ENCODE data around the gene GRIK1.

Gene GRIK1

GRCh38 chr21:29513535-29513934 lies 426.3 kb downstream of the GRIK1 start:
- no peak overlapping the region for H3K27ac ChIP-seq (ENCODE audit: low read length)

GRCh38 chr21:29511096-29511495 lies 428.7 kb downstream of the GRIK1 start:
- H3K27me3 ChIP-seq (ENCODE audit: control insufficient read depth in 1 of 2, insufficient read depth in 2 of 2, low read length in 2 of 2): no peaks in the 10 kb centered on the region
- no peak overlapping the region for H3K4me3 ChIP-seq (ENCODE audit: low read length in 2 of 2)
- no peak overlapping the region for H3K27ac ChIP-seq (ENCODE audit: low read length)
- H3K9ac ChIP-seq (ENCODE audit: low read length in 2 of 2): no peak overlapping the region
- no peaks in the 10 kb centered on the region for H3K36me3 ChIP-seq (ENCODE audit: control insufficient read depth in 2 of 2, insufficient read depth in 2 of 2, low read length in 2 of 2)
- peaks cover 0 to 8% of the 10 kb centered on the region in 2 donors for H3K9me3 ChIP-seq (ENCODE audit: control insufficient read depth in 2 of 2, low read length in 2 of 2)
- no peaks in the 10 kb centered on the region for H3K4me1 ChIP-seq (ENCODE audit: control insufficient read depth, insufficient read depth, low read length)

More at GRCh38 chr21:29513535-29513934, 426.3 kb downstream of the GRIK1 start:
- H3K9me3 ChIP-seq (ENCODE audit: control insufficient read depth in 2 of 2, low read length in 2 of 2): peaks cover 0 to 8% of the 10 kb centered on the region in 2 donors
- no peak overlapping the region for H3K9ac ChIP-seq (ENCODE audit: low read length in 2 of 2)
- H3K4me1 ChIP-seq (ENCODE audit: control insufficient read depth, insufficient read depth, low read length): no peaks in the 10 kb centered on the region
- H3K36me3 ChIP-seq (ENCODE audit: control insufficient read depth in 2 of 2, insufficient read depth in 2 of 2, low read length in 2 of 2): no peaks in the 10 kb centered on the region
- no peak overlapping the region for H3K4me3 ChIP-seq (ENCODE audit: low read length in 2 of 2)
- no peaks in the 10 kb centered on the region for H3K27me3 ChIP-seq (ENCODE audit: control insufficient read depth in 1 of 2, insufficient read depth in 2 of 2, low read length in 2 of 2)

GRCh38 chr21:29509121-29509520 lies 430.7 kb downstream of the GRIK1 start:
- no peak overlapping the region for H3K9ac ChIP-seq (ENCODE audit: low read length in 2 of 2)
- no peaks in the 10 kb centered on the region for H3K4me1 ChIP-seq (ENCODE audit: control insufficient read depth, insufficient read depth, low read length)
- H3K9me3 ChIP-seq (ENCODE audit: control insufficient read depth in 2 of 2, low read length in 2 of 2): no peaks in the 10 kb centered on the region
- H3K27ac ChIP-seq (ENCODE audit: low read length): no peak overlapping the region
- no peaks in the 10 kb centered on the region for H3K27me3 ChIP-seq (ENCODE audit: control insufficient read depth in 1 of 2, insufficient read depth in 2 of 2, low read length in 2 of 2)
- no peak overlapping the region for H3K4me3 ChIP-seq (ENCODE audit: low read length in 2 of 2)
- no peaks in the 10 kb centered on the region for H3K36me3 ChIP-seq (ENCODE audit: control insufficient read depth in 2 of 2, insufficient read depth in 2 of 2, low read length in 2 of 2)

- no peak overlapping the region for H3K27ac ChIP-seq (ENCODE audit: low read length)
- no peak overlapping the region for H3K9ac ChIP-seq (ENCODE audit: low read length in 2 of 2)
These were observed 431.5 kb downstream of the GRIK1 start for GRCh38 chr21:29508301-29508700.

GRCh38 chr21:29506947-29507346 lies 432.8 kb downstream of the GRIK1 start:
- Histone ChIP-seq H3K9ac (ENCODE audit: low read length in 2 of 2) (no peak overlapping the region), H3K4me3 (ENCODE audit: low read length in 2 of 2) (no peak overlapping the region), H3K4me1 (ENCODE audit: control insufficient read depth, insufficient read depth, low read length) (no peaks in the 10 kb centered on the region)

More at GRCh38 chr21:29508301-29508700, 431.5 kb downstream of the GRIK1 start:
- H3K27me3 ChIP-seq (ENCODE audit: control insufficient read depth in 1 of 2, insufficient read depth in 2 of 2, low read length in 2 of 2): no peaks in the 10 kb centered on the region
- H3K9me3 ChIP-seq (ENCODE audit: control insufficient read depth in 2 of 2, low read length in 2 of 2): no peaks in the 10 kb centered on the region
- H3K36me3 ChIP-seq (ENCODE audit: control insufficient read depth in 2 of 2, insufficient read depth in 2 of 2, low read length in 2 of 2): no peaks in the 10 kb centered on the region
- H3K4me1 ChIP-seq (ENCODE audit: control insufficient read depth, insufficient read depth, low read length): no peaks in the 10 kb centered on the region
- H3K4me3 ChIP-seq (ENCODE audit: low read length in 2 of 2): no peak overlapping the region

GRCh38 chr21:29506214-29506613 lies 433.6 kb downstream of the GRIK1 start:
- no peaks in the 10 kb centered on the region for H3K4me1 ChIP-seq (ENCODE audit: control insufficient read depth, insufficient read depth, low read length)
- no peak overlapping the region for H3K27ac ChIP-seq (ENCODE audit: low read length)
- no peak overlapping the region for H3K4me3 ChIP-seq (ENCODE audit: low read length in 2 of 2)
- H3K36me3 ChIP-seq (ENCODE audit: control insufficient read depth in 2 of 2, insufficient read depth in 2 of 2, low read length in 2 of 2): no peaks in the 10 kb centered on the region
- H3K9ac ChIP-seq (ENCODE audit: low read length in 2 of 2): no peak overlapping the region
- no peaks in the 10 kb centered on the region for H3K9me3 ChIP-seq (ENCODE audit: control insufficient read depth in 2 of 2, low read length in 2 of 2)
- no peaks in the 10 kb centered on the region for H3K27me3 ChIP-seq (ENCODE audit: control insufficient read depth in 1 of 2, insufficient read depth in 2 of 2, low read length in 2 of 2)

More at GRCh38 chr21:29506947-29507346, 432.8 kb downstream of the GRIK1 start:
- H3K27me3 ChIP-seq (ENCODE audit: control insufficient read depth in 1 of 2, insufficient read depth in 2 of 2, low read length in 2 of 2): no peaks in the 10 kb centered on the region
- no peak overlapping the region for H3K27ac ChIP-seq (ENCODE audit: low read length)
- no peaks in the 10 kb centered on the region for H3K36me3 ChIP-seq (ENCODE audit: control insufficient read depth in 2 of 2, insufficient read depth in 2 of 2, low read length in 2 of 2)
- H3K9me3 ChIP-seq (ENCODE audit: control insufficient read depth in 2 of 2, low read length in 2 of 2): no peaks in the 10 kb centered on the region

- Histone ChIP-seq H3K27ac (ENCODE audit: low read length) (no peak overlapping the region), H3K27me3 (ENCODE audit: control insufficient read depth in 1 of 2, insufficient read depth in 2 of 2, low read length in 2 of 2) (no peaks in the 10 kb centered on the region), H3K4me3 (ENCODE audit: low read length in 2 of 2) (no peak overlapping the region), H3K9me3 (ENCODE audit: control insufficient read depth in 2 of 2, low read length in 2 of 2) (no peaks in the 10 kb centered on the region), H3K4me1 (ENCODE audit: control insufficient read depth, insufficient read depth, low read length) (no peaks in the 10 kb centered on the region), H3K9ac (ENCODE audit: low read length in 2 of 2) (no peak overlapping the region), H3K36me3 (ENCODE audit: control insufficient read depth in 2 of 2, insufficient read depth in 2 of 2, low read length in 2 of 2) (no peaks in the 10 kb centered on the region)
These were observed 435.0 kb downstream of the GRIK1 start for GRCh38 chr21:29504751-29505321.

- Histone ChIP-seq H3K27ac (ENCODE audit: low read length) (no peak overlapping the region), H3K9me3 (ENCODE audit: control insufficient read depth in 2 of 2, low read length in 2 of 2) (peaks cover 0 to 7% of the 10 kb centered on the region in 2 donors), H3K9ac (ENCODE audit: low read length in 2 of 2) (no peak overlapping the region)
These were observed 438.3 kb downstream of the GRIK1 start for GRCh38 chr21:29501451-29501850.

GRCh38 chr21:29499734-29500343 lies 440.0 kb downstream of the GRIK1 start:
- H3K4me1 ChIP-seq (ENCODE audit: control insufficient read depth, insufficient read depth, low read length): no peaks in the 10 kb centered on the region
- peaks cover 0 to 7% of the 10 kb centered on the region in 2 donors for H3K9me3 ChIP-seq (ENCODE audit: control insufficient read depth in 2 of 2, low read length in 2 of 2)
- no peak overlapping the region for H3K27ac ChIP-seq (ENCODE audit: low read length)
- no peaks in the 10 kb centered on the region for H3K36me3 ChIP-seq (ENCODE audit: control insufficient read depth in 2 of 2, insufficient read depth in 2 of 2, low read length in 2 of 2)
- no peak overlapping the region for H3K9ac ChIP-seq (ENCODE audit: low read length in 2 of 2)
- no peak overlapping the region for H3K4me3 ChIP-seq (ENCODE audit: low read length in 2 of 2)
- H3K27me3 ChIP-seq (ENCODE audit: control insufficient read depth in 1 of 2, insufficient read depth in 2 of 2, low read length in 2 of 2): no peaks in the 10 kb centered on the region

More at GRCh38 chr21:29501451-29501850, 438.3 kb downstream of the GRIK1 start:
- H3K36me3 ChIP-seq (ENCODE audit: control insufficient read depth in 2 of 2, insufficient read depth in 2 of 2, low read length in 2 of 2): no peaks in the 10 kb centered on the region
- no peaks in the 10 kb centered on the region for H3K27me3 ChIP-seq (ENCODE audit: control insufficient read depth in 1 of 2, insufficient read depth in 2 of 2, low read length in 2 of 2)
- no peak overlapping the region for H3K4me3 ChIP-seq (ENCODE audit: low read length in 2 of 2)
- no peaks in the 10 kb centered on the region for H3K4me1 ChIP-seq (ENCODE audit: control insufficient read depth, insufficient read depth, low read length)

GRCh38 chr21:29499229-29499628 lies 440.6 kb downstream of the GRIK1 start:
- H3K4me1 ChIP-seq (ENCODE audit: control insufficient read depth, insufficient read depth, low read length): no peaks in the 10 kb centered on the region
- no peaks in the 10 kb centered on the region for H3K27me3 ChIP-seq (ENCODE audit: control insufficient read depth in 1 of 2, insufficient read depth in 2 of 2, low read length in 2 of 2)
- no peaks in the 10 kb centered on the region for H3K36me3 ChIP-seq (ENCODE audit: control insufficient read depth in 2 of 2, insufficient read depth in 2 of 2, low read length in 2 of 2)
- H3K4me3 ChIP-seq (ENCODE audit: low read length in 2 of 2): no peak overlapping the region
- no peak overlapping the region for H3K9ac ChIP-seq (ENCODE audit: low read length in 2 of 2)
- H3K27ac ChIP-seq (ENCODE audit: low read length): no peak overlapping the region
- peaks cover 0 to 7% of the 10 kb centered on the region in 2 donors for H3K9me3 ChIP-seq (ENCODE audit: control insufficient read depth in 2 of 2, low read length in 2 of 2)

- Histone ChIP-seq H3K27me3 (ENCODE audit: control insufficient read depth in 1 of 2, insufficient read depth in 2 of 2, low read length in 2 of 2) (no peaks in the 10 kb centered on the region), H3K9me3 (ENCODE audit: control insufficient read depth in 2 of 2, low read length in 2 of 2) (peaks cover 0 to 7% of the 10 kb centered on the region in 2 donors), H3K4me1 (ENCODE audit: control insufficient read depth, insufficient read depth, low read length) (no peaks in the 10 kb centered on the region), H3K9ac (ENCODE audit: low read length in 2 of 2) (no peak overlapping the region), H3K36me3 (ENCODE audit: control insufficient read depth in 2 of 2, insufficient read depth in 2 of 2, low read length in 2 of 2) (no peaks in the 10 kb centered on the region), H3K27ac (ENCODE audit: low read length) (no peak overlapping the region), H3K4me3 (ENCODE audit: low read length in 2 of 2) (no peak overlapping the region)
These were observed 443.5 kb downstream of the GRIK1 start for GRCh38 chr21:29496337-29496736.

All from stomach smooth muscle (tissue), 2 donors.